GM12878 (cell line): ENCODE data around the gene TARS3.
"Not testable (repeated sequence)": the region's sequence is repeated elsewhere in the genome, so short reads cannot be mapped to it uniquely, and the experiment has no call there.

ENCODE experiments used
- CEBPB ChIP-seq, 2 experiments: fragments of 150-350 bp in 1 of 2; IDR thresholded peaks; 2 replicates each; pipeline ENCODE4 v1.6.1; 2012 to 2014; ENCODE audit warnings: low read depth in 2 of 2, low read length in 2 of 2, borderline replicate concordance in 1 of 2, inconsistent platforms in 1 of 2
- TF ChIP-seq, protein P1 (sequence below), 3 experiments: IDR thresholded peaks in 2 of 3; conservative IDR thresholded peaks in 1 of 3; 2 replicates each; pipeline ENCODE4 v1.5.1; 2011; ENCODE audit warnings: low read depth in 3 of 3, low read length in 3 of 3, mild to moderate bottlenecking in 3 of 3, control low read depth in 2 of 3, moderate library complexity in 2 of 3, inconsistent platforms in 1 of 3, mixed read lengths in 1 of 3; ENCODE audit not compliant: control insufficient read depth in 2 of 3, insufficient read depth in 1 of 3; ENCODE audit errors: extremely low read depth in 1 of 3

DNA sequence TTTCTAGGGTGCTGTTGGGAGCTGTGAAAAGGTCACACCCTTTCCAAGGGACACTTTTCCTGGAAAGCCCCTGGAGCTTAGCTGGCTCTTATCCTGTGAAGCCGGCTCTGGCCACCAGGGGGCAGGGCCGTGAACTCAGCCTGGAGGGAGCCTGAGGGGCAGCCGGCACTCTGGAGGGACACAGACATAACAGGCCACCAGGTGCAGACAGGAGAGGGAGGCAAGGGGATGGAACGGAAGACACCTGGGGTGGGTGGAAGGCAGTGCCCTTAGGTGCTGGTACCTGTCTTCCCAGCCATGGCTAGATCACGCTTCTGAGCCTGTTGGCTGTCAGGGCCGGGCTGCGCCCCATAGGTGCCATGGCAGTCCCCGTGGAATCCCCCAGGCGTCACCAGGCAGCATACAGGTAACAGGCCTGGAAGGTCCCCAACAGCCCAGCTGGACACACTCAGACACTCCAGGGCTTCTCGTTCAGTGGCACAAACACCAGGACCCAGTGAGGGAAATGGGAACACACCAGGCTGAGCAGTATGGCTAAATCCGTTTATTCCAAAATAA lies 42.9 kb upstream of the TARS3 start:
- TF ChIP-seq CEBPB (IDR thresholded peaks at IDR 0.05; ENCODE audit: borderline replicate concordance in 1 of 2, low read depth in 2 of 2, low read length in 2 of 2): not testable (repeated sequence)
- TF ChIP-seq, protein P1, sequence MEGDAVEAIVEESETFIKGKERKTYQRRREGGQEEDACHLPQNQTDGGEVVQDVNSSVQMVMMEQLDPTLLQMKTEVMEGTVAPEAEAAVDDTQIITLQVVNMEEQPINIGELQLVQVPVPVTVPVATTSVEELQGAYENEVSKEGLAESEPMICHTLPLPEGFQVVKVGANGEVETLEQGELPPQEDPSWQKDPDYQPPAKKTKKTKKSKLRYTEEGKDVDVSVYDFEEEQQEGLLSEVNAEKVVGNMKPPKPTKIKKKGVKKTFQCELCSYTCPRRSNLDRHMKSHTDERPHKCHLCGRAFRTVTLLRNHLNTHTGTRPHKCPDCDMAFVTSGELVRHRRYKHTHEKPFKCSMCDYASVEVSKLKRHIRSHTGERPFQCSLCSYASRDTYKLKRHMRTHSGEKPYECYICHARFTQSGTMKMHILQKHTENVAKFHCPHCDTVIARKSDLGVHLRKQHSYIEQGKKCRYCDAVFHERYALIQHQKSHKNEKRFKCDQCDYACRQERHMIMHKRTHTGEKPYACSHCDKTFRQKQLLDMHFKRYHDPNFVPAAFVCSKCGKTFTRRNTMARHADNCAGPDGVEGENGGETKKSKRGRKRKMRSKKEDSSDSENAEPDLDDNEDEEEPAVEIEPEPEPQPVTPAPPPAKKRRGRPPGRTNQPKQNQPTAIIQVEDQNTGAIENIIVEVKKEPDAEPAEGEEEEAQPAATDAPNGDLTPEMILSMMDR (IDR thresholded peaks at IDR 0.05 in 2 of 3, conservative IDR thresholded peaks at IDR 0.05 in 1 of 3; ENCODE audit: control insufficient read depth in 2 of 3, extremely low read depth in 1 of 3, insufficient read depth in 1 of 3, low read depth in 3 of 3, low read length in 3 of 3): not testable (repeated sequence)
